CD4-positive, alpha-beta T cell (primary cell): ENCODE measurements around the gene TDO2. TPM values are rescaled to one million over a fixed set of nuclear protein-coding genes. Genes with fewer than 3 reads are reported as not detected.
"Not testable (repeated sequence)": the region's sequence is repeated elsewhere in the genome, so short reads cannot be mapped to it uniquely, and the experiment has no call there.

Experiments used
- ATAC-seq: fragments of 200-7000 bp; cut with Tn5 transposase; one replicate; pipeline ENCODE4 v1.10.0; 2022; ENCODE audit warnings: mild to moderate bottlenecking; ENCODE audit not compliant: poor library complexity
- CTCF ChIA-PET: fragments of 350-600 bp; sonication (Branson Sonifier 250); formaldehyde crosslinking; loops from one replicate; lab custom pipeline; 2021; ENCODE audit warnings: antibody characterized with exemption, inconsistent platforms; lab: Charles Lee
- POLR2A ChIA-PET: fragments of 350-600 bp; sonication (Branson Sonifier 250); formaldehyde crosslinking; loops from one replicate; lab custom pipeline; 2021; ENCODE audit warnings: antibody characterized with exemption, inconsistent platforms; lab: Charles Lee
- DNase-seq, 14 experiments: peaks; one replicate each; pipeline ENCODE4 v3.0.0-alpha.2; 2013 to 2020; ENCODE audit warnings: mixed read lengths in 2 of 14
- H3K27ac ChIP-seq, 2 donors: one replicate each; pipeline versions ENCODE4 v1.5.1 to v1.7.0; 2013; ENCODE audit warnings: low read length in 2 of 2, low read depth in 1 of 2, mild to moderate bottlenecking in 1 of 2
- H3K27me3 ChIP-seq, 2 experiments: 1 replicate in 1 of 2; 2 replicates in 1 of 2; pipeline versions ENCODE4 v1.6.1 to v1.7.0; 2013; ENCODE audit warnings: low read length in 2 of 2, control low read depth in 1 of 2, mild to moderate bottlenecking in 1 of 2, moderate library complexity in 1 of 2; ENCODE audit not compliant: insufficient read depth in 2 of 2, control insufficient read depth in 1 of 2
- H3K36me3 ChIP-seq: one replicate; pipeline ENCODE4 v1.6.1; 2013; ENCODE audit warnings: low read length, control low read depth; ENCODE audit not compliant: insufficient read depth
- H3K4me1 ChIP-seq: one replicate; pipeline ENCODE4 v1.6.1; 2013; ENCODE audit warnings: low read length, control low read depth; ENCODE audit not compliant: insufficient read depth
- H3K4me3 ChIP-seq: one replicate; pipeline ENCODE4 v1.5.1; 2013; ENCODE audit warnings: mild to moderate bottlenecking, low read length, moderate library complexity
- H3K9me3 ChIP-seq, 2 experiments: 1 replicate in 1 of 2; 2 replicates in 1 of 2; pipeline versions ENCODE4 v1.6.1 to v1.7.0; 2013; ENCODE audit warnings: low read length in 2 of 2, mild to moderate bottlenecking in 2 of 2, control low read depth in 1 of 2, moderate library complexity in 1 of 2; ENCODE audit not compliant: control insufficient read depth in 1 of 2, insufficient read depth in 1 of 2
- H3K27ac Mint-ChIP-seq: one replicate; pipeline ENCODE4 v1.8.0; 2020; ENCODE audit warnings: mixed read lengths
- H3K27me3 Mint-ChIP-seq: one replicate; pipeline ENCODE4 v1.8.0; 2021; ENCODE audit warnings: mixed read lengths
- H3K36me3 Mint-ChIP-seq: one replicate; pipeline ENCODE4 v1.8.0; 2021; ENCODE audit warnings: low read depth, mixed read lengths
- H3K4me1 Mint-ChIP-seq: one replicate; pipeline ENCODE4 v1.8.0; 2021; ENCODE audit warnings: low read depth, mixed read lengths
- H3K4me3 Mint-ChIP-seq: one replicate; pipeline ENCODE4 v1.8.0; 2020; ENCODE audit warnings: mild to moderate bottlenecking, mixed read lengths
- H3K9me3 Mint-ChIP-seq: one replicate; pipeline ENCODE4 v1.8.0; 2020; ENCODE audit warnings: mixed read lengths
- CTCF ChIP-seq: fragments of 200-600 bp; IDR thresholded peaks from one replicate; pipeline ENCODE4 v1.8.0; 2022; ENCODE audit warnings: antibody characterized with exemption, mild to moderate bottlenecking
- intact Hi-C, 2 experiments: fragments of 100-400 bp; cut with DNase I in 1 of 2; cut with micrococcal nuclease in 1 of 2; formaldehyde crosslinking; loops; one replicate each; pipeline versions ENCODE4 v1.15.1 to v1.9.0; 2023 to 2025; cut with DNase I, micrococcal nuclease
- total RNA-seq, 174 experiments: library from RNA in 2 of 174; stranded (reverse) in 2 of 174; gene quantifications; one replicate each; pipeline ENCODE4 v1.2.3 and lab custom pipeline; 2021 to 2026

TDO2 gene
- total RNA-seq, 2 experiments from 2014 or later, result not detected

- no peaks in the 10 kb centered on the region for H3K27me3 ChIP-seq
- ATAC-seq, result no peak
- H3K4me1 ChIP-seq, result no peaks in the 10 kb centered on the region
- intact Hi-C loops, result no loop called here
- POLR2A ChIA-PET, result no interaction called here
- H3K9me3 ChIP-seq, result no peaks in the 10 kb centered on the region
- Mint-ChIP-seq H3K4me1 (no peaks in the 10 kb centered on the region), H3K27ac (no peak overlapping the region), H3K9me3 (no peaks in the 10 kb centered on the region), H3K36me3 (no peaks in the 10 kb centered on the region), H3K4me3 (no peak overlapping the region), H3K27me3 (peaks cover 17% of the 10 kb centered on the region)
- no peak for TF ChIP-seq CTCF
- no peak overlapping the region for H3K4me3 ChIP-seq
- no peaks in the 10 kb centered on the region for H3K36me3 ChIP-seq
- CTCF ChIA-PET, result no interaction called here
- DNase-seq, result no peak
- H3K27ac ChIP-seq, result no peak overlapping the region
Measured at GRCh38 chr4:155891058-155891457, 12.4 kb upstream of the TDO2 start.

- CTCF ChIA-PET, intact Hi-C loops, H3K36me3 Mint-ChIP-seq, H3K27ac ChIP-seq, H3K9me3 ChIP-seq, H3K9me3 Mint-ChIP-seq, H3K27me3 ChIP-seq, H3K27ac Mint-ChIP-seq, H3K27me3 Mint-ChIP-seq, H3K4me1 Mint-ChIP-seq, ATAC-seq, DNase-seq, H3K36me3 ChIP-seq, H3K4me3 ChIP-seq, H3K4me3 Mint-ChIP-seq, POLR2A ChIA-PET, H3K4me1 ChIP-seq: not testable (repeated sequence)
Measured at GRCh38 chr4:155898371-155898770, 5.1 kb upstream of the TDO2 start.

- DNase-seq, result no peak
- H3K9me3 Mint-ChIP-seq, result peaks cover 7% of the 10 kb centered on the region
- H3K4me3 ChIP-seq, result no peak overlapping the region
- peaks cover 0 to 6% of the 10 kb centered on the region in 2 experiments for H3K9me3 ChIP-seq
- POLR2A ChIA-PET, result no interaction called here
- no peak for ATAC-seq
- H3K4me1 Mint-ChIP-seq, result no peaks in the 10 kb centered on the region
- CTCF ChIA-PET, result no interaction called here
- no peaks in the 10 kb centered on the region for H3K36me3 Mint-ChIP-seq
- H3K27me3 Mint-ChIP-seq, result peaks cover 4% of the 10 kb centered on the region
- no peaks in the 10 kb centered on the region for H3K4me1 ChIP-seq
- no peaks in the 10 kb centered on the region for H3K36me3 ChIP-seq
- no peak overlapping the region for H3K4me3 Mint-ChIP-seq
- intact Hi-C loops, result no loop called here
- TF ChIP-seq CTCF, result no peak
- no peak overlapping the region for H3K27ac Mint-ChIP-seq
- no peak overlapping the region for H3K27ac ChIP-seq
- no peaks in the 10 kb centered on the region for H3K27me3 ChIP-seq
Measured at GRCh38 chr4:155899891-155900290, 3.6 kb upstream of the TDO2 start.

GRCh38 chr4:155900381-155900780, 3.1 kb upstream of the TDO2 start:
- Histone ChIP-seq H3K36me3 (no peaks in the 10 kb centered on the region), H3K9me3 (peaks cover 0 to 6% of the 10 kb centered on the region in 2 experiments), H3K4me3 (no peak overlapping the region), H3K27me3 (no peaks in the 10 kb centered on the region), H3K27ac (no peak overlapping the region), H3K4me1 (no peaks in the 10 kb centered on the region)
- CTCF ChIA-PET, result no interaction called here
- intact Hi-C loops, result no loop called here
- ATAC-seq, result no peak
- H3K27ac Mint-ChIP-seq, result no peak overlapping the region
- H3K9me3 Mint-ChIP-seq, result peaks cover 7% of the 10 kb centered on the region
- H3K4me3 Mint-ChIP-seq, result no peak overlapping the region
- DNase-seq, result no peak
- POLR2A ChIA-PET, result no interaction called here
- peaks cover 4% of the 10 kb centered on the region for H3K27me3 Mint-ChIP-seq
- TF ChIP-seq CTCF, result no peak
- H3K4me1 Mint-ChIP-seq, result no peaks in the 10 kb centered on the region
- no peaks in the 10 kb centered on the region for H3K36me3 Mint-ChIP-seq
